GM21576 (cell line): Measurements from ENCODE around the gene CCDC32.
A peak's percentile ranks its signal among the peaks of the same experiment; 100 is the strongest.

Source experiments
- ATAC-seq: cut with Tn5 transposase; IDR thresholded peaks from one replicate; pipeline ENCODE4 v1.9.1; 2021; ENCODE audit warnings: mild to moderate bottlenecking, moderate library complexity; ENCODE audit not compliant: unreplicated experiment

CCDC32 gene

GRCh38 chr15:40569129-40569953 is 4.5 kb upstream of the CCDC32 start, which contains the start of gene RPUSD2:
Gene RPUSD2, plus strand, starts transcription at chr15:40569299. Its CDS starts 39 bp downstream, at chr15:40569338.
- ATAC-seq: peak; percentile 42

GRCh38 chr15:40567111-40567510 is 2.3 kb upstream of the CCDC32 start:
- ATAC-seq: no peak

- no peak for ATAC-seq
These were observed 744 bp upstream of the CCDC32 start for GRCh38 chr15:40565333-40566238.

GRCh38 chr15:40563426-40563825 is 1.4 kb downstream of the CCDC32 start:
- ATAC-seq: no peak

- ATAC-seq: no peak
These were observed 2.2 kb downstream of the CCDC32 start for GRCh38 chr15:40562691-40563090.

- ATAC-seq: no peak
These were observed 5.7 kb downstream of the CCDC32 start for GRCh38 chr15:40558952-40559742.

- ATAC-seq: no peak
These were observed 9.0 kb downstream of the CCDC32 start for GRCh38 chr15:40555876-40556275.

GRCh38 chr15:40554161-40554525 is 10.7 kb downstream of the CCDC32 start:
- ATAC-seq: no peak

GRCh38 chr15:40550341-40551037 is 14.4 kb downstream of the CCDC32 start:
- peak; percentile 68 for ATAC-seq

GRCh38 chr15:40549894-40550293 is 14.9 kb downstream of the CCDC32 start:
- ATAC-seq: no peak

GRCh38 chr15:40548610-40549009 is 16.2 kb downstream of the CCDC32 start:
- ATAC-seq: no peak

GRCh38 chr15:40545457-40545856 is 19.4 kb downstream of the CCDC32 start:
- ATAC-seq: no peak

- peak; percentile 69 for ATAC-seq
These were observed 21.1 kb downstream of the CCDC32 start for GRCh38 chr15:40543631-40544294.

- no peak for ATAC-seq
These were observed 21.8 kb downstream of the CCDC32 start for GRCh38 chr15:40543082-40543481.

GRCh38 chr15:40538976-40539375 is 25.9 kb downstream of the CCDC32 start:
- no peak for ATAC-seq

- ATAC-seq: no peak
These were observed 28.3 kb downstream of the CCDC32 start for GRCh38 chr15:40536501-40536900.

GRCh38 chr15:40534371-40534770 is 30.5 kb downstream of the CCDC32 start:
- ATAC-seq: no peak

GRCh38 chr15:40533763-40534364 is 31.0 kb downstream of the CCDC32 start:
- ATAC-seq: no peak

GRCh38 chr15:40528801-40529200 is 36.0 kb downstream of the CCDC32 start:
- ATAC-seq: no peak
